Right lobe of liver (tissue), 4 donors: ENCODE data around the gene CEP85L.

Source experiments
- POLR2A ChIP-seq: fragments of 450-650 bp; IDR thresholded peaks from one replicate; pipeline ENCODE4 v1.6.1; 2017; ENCODE audit warnings: antibody characterized with exemption, mild to moderate bottlenecking
- TF ChIP-seq, protein P1 (sequence below), 4 donors: fragments of 200-600 bp in 3 of 4; fragments of 450-650 bp in 1 of 4; IDR thresholded peaks; one replicate each; pipeline versions ENCODE4 v1.5.1 to v1.8.0; 2016 to 2022; ENCODE audit warnings: antibody characterized with exemption in 4 of 4, mild to moderate bottlenecking in 2 of 4
- donor health status: DM: no; HTN: no; CAD: no.
- donor health status: DM: no; HTN: no; CAD: no.
- donor health status: DM: no; HTN: yes; CAD: no.

DNA sequence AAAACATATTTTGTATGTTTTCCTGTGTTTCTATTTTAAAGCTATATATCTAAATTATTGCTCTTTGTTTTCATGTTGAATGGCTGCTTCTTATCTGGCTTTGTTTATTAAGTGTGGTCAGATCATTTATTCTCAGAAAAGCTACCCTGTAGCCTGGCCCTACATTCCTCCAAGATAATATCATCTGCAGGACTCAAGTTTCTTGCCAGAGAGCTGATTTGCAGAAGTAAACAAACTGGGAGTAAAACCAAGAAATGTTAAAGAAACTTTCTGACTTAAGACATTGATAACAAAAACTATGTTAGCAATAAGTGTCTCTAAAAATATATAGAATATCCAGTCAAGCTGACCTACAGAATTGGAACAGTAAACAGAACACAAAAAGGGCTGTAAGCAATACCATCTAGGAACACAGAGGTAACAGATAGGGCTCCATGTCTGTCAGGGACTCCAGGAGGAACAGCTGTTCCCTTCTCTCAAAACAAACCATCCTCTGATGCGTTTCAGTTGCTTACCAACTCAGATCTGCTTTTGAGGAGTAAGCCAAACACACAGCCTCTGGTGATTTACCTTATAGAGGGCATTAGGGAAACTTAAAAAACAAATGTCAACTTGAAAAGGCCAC lies 17.5 kb upstream of the CEP85L start:
- TF ChIP-seq, protein P1, sequence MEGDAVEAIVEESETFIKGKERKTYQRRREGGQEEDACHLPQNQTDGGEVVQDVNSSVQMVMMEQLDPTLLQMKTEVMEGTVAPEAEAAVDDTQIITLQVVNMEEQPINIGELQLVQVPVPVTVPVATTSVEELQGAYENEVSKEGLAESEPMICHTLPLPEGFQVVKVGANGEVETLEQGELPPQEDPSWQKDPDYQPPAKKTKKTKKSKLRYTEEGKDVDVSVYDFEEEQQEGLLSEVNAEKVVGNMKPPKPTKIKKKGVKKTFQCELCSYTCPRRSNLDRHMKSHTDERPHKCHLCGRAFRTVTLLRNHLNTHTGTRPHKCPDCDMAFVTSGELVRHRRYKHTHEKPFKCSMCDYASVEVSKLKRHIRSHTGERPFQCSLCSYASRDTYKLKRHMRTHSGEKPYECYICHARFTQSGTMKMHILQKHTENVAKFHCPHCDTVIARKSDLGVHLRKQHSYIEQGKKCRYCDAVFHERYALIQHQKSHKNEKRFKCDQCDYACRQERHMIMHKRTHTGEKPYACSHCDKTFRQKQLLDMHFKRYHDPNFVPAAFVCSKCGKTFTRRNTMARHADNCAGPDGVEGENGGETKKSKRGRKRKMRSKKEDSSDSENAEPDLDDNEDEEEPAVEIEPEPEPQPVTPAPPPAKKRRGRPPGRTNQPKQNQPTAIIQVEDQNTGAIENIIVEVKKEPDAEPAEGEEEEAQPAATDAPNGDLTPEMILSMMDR (IDR thresholded peaks at IDR 0.05) = no peak
- no peak for TF ChIP-seq POLR2A
